ENCODE data around the gene LY6G5C. TPM values are rescaled to one million over a fixed set of nuclear protein-coding genes. Genes with fewer than 3 reads are reported as not detected.

Gene LY6G5C
- total RNA-seq, 1 experiment from 2014 or later, result 1.7 TPM

GRCh38 chr6:31689249-31690110 is 8.6 kb upstream of the LY6G5C start:
- no peak overlapping the region for H3K4me3 ChIP-seq (replicated peaks in 1 of 2; ENCODE audit: low read depth in 1 of 2, low read length in 2 of 2)
- TF ChIP-seq MAX (IDR thresholded peaks at IDR 0.05) (no peak), ATF3 (IDR thresholded peaks at IDR 0.05) (no peak), ZNF274 (IDR thresholded peaks at IDR 0.05; ENCODE audit: low read depth, low read length) (no peak), CTCF (IDR thresholded peaks at IDR 0.05 in 2 of 3, conservative IDR thresholded peaks at IDR 0.05 in 1 of 3; ENCODE audit: borderline replicate concordance in 1 of 3, insufficient read depth in 1 of 3, low read depth in 2 of 3, low read length in 2 of 3) (peak in 2 of 3 experiments; percentile 50 to 58; a peak in 4 of 6 replicates)
- H3K9me2 ChIP-seq (ENCODE audit: insufficient read depth), result no peaks in the 10 kb centered on the region
- no peaks in the 10 kb centered on the region for H3K79me2 ChIP-seq (ENCODE audit: insufficient read depth, low read length)
- DNase-seq (ENCODE audit: low read depth, low spot score) (no peak), ATAC-seq (peak; percentile 74)
- no peaks in the 10 kb centered on the region for H3K27me3 ChIP-seq (ENCODE audit: insufficient read depth, low read length)
- intact Hi-C loops (cut with micrococcal nuclease), result no loop called here
- peaks cover 13 to 25% of the 10 kb centered on the region in 2 experiments; a peak in 2 of 4 replicates for H3K36me3 ChIP-seq (ENCODE audit: control insufficient read depth in 1 of 2, insufficient read depth in 2 of 2, low read length in 2 of 2)
- peak overlapping the region; percentile 47 for H3K4me2 ChIP-seq (ENCODE audit: low read length)
- H3K27ac ChIP-seq (ENCODE audit: low read depth, low read length), result peak overlapping the region; percentile 23; the same call in 1 of the 2 replicates
- POLR2A ChIA-PET, result no interaction called here
- no peaks in the 10 kb centered on the region for H4K20me1 ChIP-seq (ENCODE audit: insufficient read depth)
- no TSS peak for BruUV-seq (replicated peaks)
- RAD21 ChIA-PET (ENCODE audit: low non-redundant PET in 1 of 2, low total read pairs in 2 of 2, uncharacterized antibody in 2 of 2, unreplicated experiment in 2 of 2), result no interaction called here
- CTCF ChIA-PET, result interaction anchor here (1.0 to 1.3 kb wide), 2 partner anchors 14 to 40 kb away, joined by 4 to 7 read pairs; partner anchors contain the start of gene ABHD16A
- H3K9me3 ChIP-seq (ENCODE audit: control insufficient read depth in 1 of 2, insufficient read depth in 1 of 2, low read depth in 1 of 2, low read length in 2 of 2), result no peaks in the 10 kb centered on the region
- no peak overlapping the region for H2AFZ ChIP-seq (ENCODE audit: low read depth, low read length, poor library complexity, severe bottlenecking)
- peaks cover 11 to 16% of the 10 kb centered on the region in 2 experiments for H3K4me1 ChIP-seq (ENCODE audit: control insufficient read depth in 1 of 2, insufficient read depth in 2 of 2, low read length in 2 of 2)
- H3K9ac ChIP-seq (ENCODE audit: low read length), result peak overlapping the region; percentile 30; the same call in 1 of the 2 replicates
